ENCODE results near the gene PSME2. TPM values are rescaled to one million over a fixed set of nuclear protein-coding genes. Genes with fewer than 3 reads are reported as not detected.

Gene PSME2
- total RNA-seq, 2 donors from 2014 or later = 24.6 to 28.8 TPM

DNA sequence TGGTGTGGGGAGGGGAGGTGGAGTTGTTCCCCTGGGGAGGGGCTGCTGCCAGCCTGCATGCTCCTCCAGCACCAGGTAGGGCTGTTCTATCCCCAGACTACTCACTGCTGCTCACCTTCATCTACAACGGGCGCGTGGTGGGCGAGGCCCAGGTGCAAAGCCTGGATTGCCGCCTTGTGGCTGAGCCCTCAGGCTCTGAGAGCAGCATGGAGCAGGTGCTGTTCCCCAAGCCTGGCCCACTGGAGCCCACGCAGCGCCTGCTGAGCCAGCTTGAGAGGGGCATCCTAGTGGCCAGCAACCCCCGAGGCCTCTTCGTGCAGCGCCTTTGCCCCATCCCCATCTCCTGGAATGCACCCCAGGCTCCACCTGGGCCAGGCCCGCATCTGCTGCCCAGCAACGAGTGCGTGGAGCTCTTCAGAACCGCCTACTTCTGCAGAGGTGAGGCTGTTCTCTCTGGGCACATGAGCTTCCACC lies 18.1 kb upstream of the PSME2 start:
- no peak for ATAC-seq (ENCODE audit: insufficient number of reproducible peaks, low FRiP score, low read depth)
- H3K4me3 ChIP-seq = no peak overlapping the region
- DNase-seq (ENCODE audit: low spot score) = no peak
- H3K4me1 ChIP-seq (ENCODE audit: control insufficient read depth in 1 of 2, low read depth in 2 of 2) = peaks cover 15 to 38% of the 10 kb centered on the region in 2 donors
- no peaks in the 10 kb centered on the region for H3K9me3 ChIP-seq
- TF ChIP-seq, protein P1, sequence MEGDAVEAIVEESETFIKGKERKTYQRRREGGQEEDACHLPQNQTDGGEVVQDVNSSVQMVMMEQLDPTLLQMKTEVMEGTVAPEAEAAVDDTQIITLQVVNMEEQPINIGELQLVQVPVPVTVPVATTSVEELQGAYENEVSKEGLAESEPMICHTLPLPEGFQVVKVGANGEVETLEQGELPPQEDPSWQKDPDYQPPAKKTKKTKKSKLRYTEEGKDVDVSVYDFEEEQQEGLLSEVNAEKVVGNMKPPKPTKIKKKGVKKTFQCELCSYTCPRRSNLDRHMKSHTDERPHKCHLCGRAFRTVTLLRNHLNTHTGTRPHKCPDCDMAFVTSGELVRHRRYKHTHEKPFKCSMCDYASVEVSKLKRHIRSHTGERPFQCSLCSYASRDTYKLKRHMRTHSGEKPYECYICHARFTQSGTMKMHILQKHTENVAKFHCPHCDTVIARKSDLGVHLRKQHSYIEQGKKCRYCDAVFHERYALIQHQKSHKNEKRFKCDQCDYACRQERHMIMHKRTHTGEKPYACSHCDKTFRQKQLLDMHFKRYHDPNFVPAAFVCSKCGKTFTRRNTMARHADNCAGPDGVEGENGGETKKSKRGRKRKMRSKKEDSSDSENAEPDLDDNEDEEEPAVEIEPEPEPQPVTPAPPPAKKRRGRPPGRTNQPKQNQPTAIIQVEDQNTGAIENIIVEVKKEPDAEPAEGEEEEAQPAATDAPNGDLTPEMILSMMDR (IDR thresholded peaks at IDR 0.05) = no peak
- no peak overlapping the region for H3K27ac ChIP-seq
- no peaks in the 10 kb centered on the region for H3K27me3 ChIP-seq (replicated peaks; ENCODE audit: insufficient read depth)
- H3K36me3 ChIP-seq = peaks cover 48% of the 10 kb centered on the region

DNA sequence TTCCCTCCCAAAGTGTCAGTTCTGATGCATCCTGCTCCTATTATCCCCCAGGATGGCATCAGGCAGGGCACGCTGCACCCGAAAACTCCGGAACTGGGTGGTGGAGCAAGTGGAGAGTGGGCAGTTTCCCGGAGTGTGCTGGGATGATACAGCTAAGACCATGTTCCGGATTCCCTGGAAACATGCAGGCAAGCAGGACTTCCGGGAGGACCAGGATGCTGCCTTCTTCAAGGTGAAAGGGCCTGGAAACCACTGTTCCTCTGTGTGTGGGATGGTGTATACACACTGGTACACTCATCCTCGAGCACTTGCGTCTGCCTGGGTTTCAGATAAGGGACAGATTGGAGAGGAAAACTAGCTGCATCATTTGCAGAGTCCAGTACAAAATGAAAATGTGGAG lies 15.7 kb upstream of the PSME2 start:
- DNase-seq (ENCODE audit: low spot score) (no peak), ATAC-seq (ENCODE audit: insufficient number of reproducible peaks, low FRiP score, low read depth) (no peak)
- Histone ChIP-seq H3K9me3 (no peaks in the 10 kb centered on the region), H3K36me3 (peaks cover 63% of the 10 kb centered on the region), H3K4me1 (ENCODE audit: control insufficient read depth in 1 of 2, low read depth in 2 of 2) (peaks cover 15 to 38% of the 10 kb centered on the region in 2 donors), H3K4me3 (peak overlapping the region; percentile 90), H3K27me3 (replicated peaks; ENCODE audit: insufficient read depth) (no peaks in the 10 kb centered on the region), H3K27ac (peak overlapping the region; percentile 87 to 88)
- TF ChIP-seq, protein P1 (IDR thresholded peaks at IDR 0.05) = no peak

GRCh38 chr14:24160850-24161804 lies 14.7 kb upstream of the PSME2 start, which contains the start of gene IRF9:
Gene IRF9 (plus strand): TSS chr14:24161265. CDS start chr14:24162145, 880 bp downstream.
- H3K36me3 ChIP-seq = peaks cover 63% of the 10 kb centered on the region
- peaks cover 15 to 38% of the 10 kb centered on the region in 2 donors for H3K4me1 ChIP-seq (ENCODE audit: control insufficient read depth in 1 of 2, low read depth in 2 of 2)
- H3K4me3 ChIP-seq = peak within 1 kb of the TSS; percentile 90
- H3K27me3 ChIP-seq (replicated peaks; ENCODE audit: insufficient read depth) = no peaks in the 10 kb centered on the region
- TF ChIP-seq, protein P1 (IDR thresholded peaks at IDR 0.05) = peak; percentile 93
- H3K27ac ChIP-seq = peak within 1 kb of the TSS; percentile 87 to 88
- peak; percentile 93 for DNase-seq (ENCODE audit: low spot score)
- peak; percentile 90 for ATAC-seq (ENCODE audit: insufficient number of reproducible peaks, low FRiP score, low read depth)
- no peaks in the 10 kb centered on the region for H3K9me3 ChIP-seq

- H3K27me3 ChIP-seq (replicated peaks; ENCODE audit: insufficient read depth) = no peaks in the 10 kb centered on the region
- DNase-seq (ENCODE audit: low spot score) (no peak), ATAC-seq (ENCODE audit: insufficient number of reproducible peaks, low FRiP score, low read depth) (no peak)
- TF ChIP-seq, protein P1 (IDR thresholded peaks at IDR 0.05) = no peak
- peaks cover 15 to 38% of the 10 kb centered on the region in 2 donors for H3K4me1 ChIP-seq (ENCODE audit: control insufficient read depth in 1 of 2, low read depth in 2 of 2)
- no peaks in the 10 kb centered on the region for H3K9me3 ChIP-seq
- H3K27ac ChIP-seq = peak overlapping the region; percentile 73 to 88
- H3K36me3 ChIP-seq = peaks cover 63% of the 10 kb centered on the region
- no peak overlapping the region for H3K4me3 ChIP-seq
Measured at GRCh38 chr14:24160499-24160849, 14.1 kb upstream of the PSME2 start.

DNA sequence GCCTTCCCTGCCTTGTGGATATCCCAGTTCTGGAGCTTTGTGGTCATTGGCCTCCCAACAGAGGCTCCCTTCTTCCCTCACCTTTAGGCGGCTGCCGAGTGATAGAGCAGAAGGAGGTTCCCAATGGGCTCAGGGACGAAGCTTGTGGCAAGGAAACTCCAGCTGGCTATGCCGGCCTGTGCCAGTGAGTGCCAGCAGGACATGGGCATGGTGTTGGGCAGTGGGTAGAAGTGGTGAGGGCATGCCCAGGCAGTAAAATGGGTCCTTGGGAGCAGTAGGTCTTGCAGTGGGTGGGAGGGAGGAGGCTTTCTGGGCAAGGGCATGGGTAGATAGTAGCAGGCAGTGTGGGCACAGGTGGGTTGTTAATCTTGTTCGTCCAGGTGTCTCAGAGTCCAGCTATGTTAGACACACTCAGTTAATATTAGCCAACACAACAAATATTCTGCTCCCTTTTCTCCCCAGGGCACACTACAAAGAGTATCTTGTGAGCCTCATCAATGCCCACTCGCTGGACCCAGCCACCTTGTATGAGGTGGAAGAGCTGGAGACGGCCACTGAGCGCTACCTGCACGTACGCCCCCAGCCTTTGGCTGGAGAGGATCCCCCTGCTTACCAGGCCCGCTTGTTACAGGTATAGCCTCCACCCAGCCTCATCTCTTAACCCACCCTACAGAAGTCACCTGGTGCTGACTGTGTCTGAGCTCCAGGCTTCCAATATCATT lies 13.5 kb upstream of the PSME2 start:
- no peak overlapping the region for H3K4me3 ChIP-seq
- peak overlapping the region; percentile 73 to 88 for H3K27ac ChIP-seq
- DNase-seq (ENCODE audit: low spot score) = no peak
- ATAC-seq (ENCODE audit: insufficient number of reproducible peaks, low FRiP score, low read depth) = no peak
- TF ChIP-seq, protein P1 (IDR thresholded peaks at IDR 0.05) = no peak
- peaks cover 63% of the 10 kb centered on the region for H3K36me3 ChIP-seq
- peaks cover 15 to 38% of the 10 kb centered on the region in 2 donors for H3K4me1 ChIP-seq (ENCODE audit: control insufficient read depth in 1 of 2, low read depth in 2 of 2)
- H3K9me3 ChIP-seq = no peaks in the 10 kb centered on the region
- H3K27me3 ChIP-seq (replicated peaks; ENCODE audit: insufficient read depth) = no peaks in the 10 kb centered on the region

Data from thoracic aorta (tissue), 2 donors.